ENCODE results near the gene COLGALT1. TPM values are rescaled to one million over a fixed set of nuclear protein-coding genes. Genes with fewer than 3 reads are reported as not detected.
A peak's percentile ranks its signal among the peaks of the same experiment; 100 is the strongest.
"Not testable (repeated sequence)": the region's sequence is repeated elsewhere in the genome, so short reads cannot be mapped to it uniquely, and the experiment has no call there.

The COLGALT1 gene
- total RNA-seq = 10 to 100 TPM; 50.1 to 70.6 (median 61.3) TPM
- polyA plus RNA-seq = 10 to 100 TPM; 13.2 to 23.8 TPM
- total RNA-seq = 66.6 reads per million, percentile 77 among the genes with 10 or more reads in this experiment

GRCh38 chr19:17555480-17555928, at the start of gene COLGALT1:
Gene COLGALT1 (plus strand): TSS chr19:17555649. CDS start chr19:17555714, 65 bp downstream.
- peak within 1 kb of the TSS; percentile 73 to 90 (median 84) for H3K4me3 Mint-ChIP-seq
- ChIA-PET POLR2A (interaction anchor here (0.6 to 3.5 kb wide), 4 partner anchors 44 to 1602 kb away, joined by 3 to 12 read pairs (median 6); partner anchors contain the start of gene PGLS), CTCF (no interaction called here)
- H3K4me1 ChIP-seq (ENCODE audit: control insufficient read depth in 2 of 2, insufficient read depth in 2 of 2, low read length in 2 of 2) = peaks cover 16% of the 10 kb centered on the region in 2 donors
- H3K4me1 Mint-ChIP-seq = peaks cover 8 to 29% (median 20%) of the 10 kb centered on the region in 7 donors
- no peaks in the 10 kb centered on the region for H3K9me3 Mint-ChIP-seq
- no peaks in the 10 kb centered on the region for H3K27me3 Mint-ChIP-seq
- DNase-seq = peak; percentile 92 to 99 (median 96)
- no peaks in the 10 kb centered on the region for H3K27me3 ChIP-seq (ENCODE audit: control insufficient read depth in 2 of 2, insufficient read depth in 2 of 2, low read length in 2 of 2)
- H3K36me3 Mint-ChIP-seq = peaks cover 0 to 12% (median 6%) of the 10 kb centered on the region in 5 donors
- H3K27ac ChIP-seq (ENCODE audit: low read depth, low read length) = peak within 1 kb of the TSS; percentile 76
- peak within 1 kb of the TSS; percentile 81 for H3K4me3 ChIP-seq (ENCODE audit: low read length)
- intact Hi-C loops (cut with micrococcal nuclease) = loop anchor here (1.0 to 5.0 kb wide), 13 partner anchors 16 to 1637 kb away; partner anchors contain the start of genes FCHO1 (in 2 of the 2), PGLS (in 2 of the 2), ANO8 (in 1 of the 2) and BORCS8 (in 1 of the 2)
- no peaks in the 10 kb centered on the region for H3K9me3 ChIP-seq (ENCODE audit: control insufficient read depth in 2 of 3, low read length in 3 of 3)
- H3K36me3 ChIP-seq (ENCODE audit: control insufficient read depth in 2 of 3, insufficient read depth in 3 of 3, low read length in 3 of 3) = peaks cover 0 to 23% (median 4%) of the 10 kb centered on the region in 3 experiments
- H3K27ac Mint-ChIP-seq = peak within 1 kb of the TSS in 6 of 9 donors; percentile 36 to 80 (median 66)
- peak; percentile 99 for ATAC-seq

DNA sequence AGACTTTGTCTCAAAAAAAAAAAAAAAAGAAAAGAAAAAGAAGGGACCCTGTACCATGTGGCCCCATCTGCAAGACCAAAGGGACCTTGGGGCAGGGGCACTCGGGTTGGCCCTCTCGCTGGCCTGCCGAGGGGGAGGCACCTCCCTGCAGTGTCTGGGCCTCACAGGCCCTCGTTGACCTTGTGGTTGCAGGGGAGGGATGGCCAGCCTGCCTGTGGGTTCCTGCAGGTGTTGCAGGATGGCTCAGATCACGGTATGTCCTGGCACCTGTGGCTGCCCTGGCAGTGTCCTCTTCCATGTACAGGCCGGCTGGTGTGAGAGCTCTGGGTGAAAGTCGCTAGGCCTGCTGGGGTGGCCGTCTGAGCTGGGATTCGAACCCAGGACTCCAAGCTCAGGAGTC, 48.7 kb upstream of the COLGALT1 start:
- Mint-ChIP-seq H3K9me3 (no peaks in the 10 kb centered on the region), H3K27me3 (no peaks in the 10 kb centered on the region), H3K4me1 (peaks cover 18 to 31% (median 24%) of the 10 kb centered on the region in 7 donors), H3K36me3 (peaks cover 0 to 16% (median 5%) of the 10 kb centered on the region in 5 donors), H3K27ac (no peak overlapping the region), H3K4me3 (no peak overlapping the region)
- POLR2A ChIA-PET = interaction anchor here (0.8 kb wide), 1 partner anchor 219 kb away, joined by 3 read pairs; no protein-coding TSS in a partner anchor
- no peaks in the 10 kb centered on the region for H3K27me3 ChIP-seq (ENCODE audit: control insufficient read depth in 2 of 2, insufficient read depth in 2 of 2, low read length in 2 of 2)
- no peak overlapping the region for H3K27ac ChIP-seq (ENCODE audit: low read depth, low read length)
- CTCF ChIA-PET = interaction anchor here (0.5 to 0.8 kb wide), 3 partner anchors 12 to 692 kb away, joined by 3 to 4 read pairs (median 4); no protein-coding TSS in a partner anchor
- H3K4me1 ChIP-seq (ENCODE audit: control insufficient read depth in 2 of 2, insufficient read depth in 2 of 2, low read length in 2 of 2) = peaks cover 0 to 13% of the 10 kb centered on the region in 2 donors
- H3K36me3 ChIP-seq (ENCODE audit: control insufficient read depth in 2 of 3, insufficient read depth in 3 of 3, low read length in 3 of 3) = peaks cover 0 to 17% (median 0%) of the 10 kb centered on the region in 3 experiments
- intact Hi-C loops (cut with micrococcal nuclease) = no loop called here
- no peak overlapping the region for H3K4me3 ChIP-seq (ENCODE audit: low read length)
- ATAC-seq (no peak), DNase-seq (no peak)
- H3K9me3 ChIP-seq (ENCODE audit: control insufficient read depth in 2 of 3, low read length in 3 of 3) = no peaks in the 10 kb centered on the region

- ATAC-seq; CTCF ChIA-PET; intact Hi-C loops (cut with micrococcal nuclease); H3K9me3 Mint-ChIP-seq; H3K4me3 ChIP-seq (ENCODE audit: low read length); H3K4me3 Mint-ChIP-seq; H3K27ac ChIP-seq (ENCODE audit: low read depth, low read length); H3K27me3 Mint-ChIP-seq; H3K27me3 ChIP-seq (ENCODE audit: control insufficient read depth in 2 of 2, insufficient read depth in 2 of 2, low read length in 2 of 2); H3K9me3 ChIP-seq (ENCODE audit: control insufficient read depth in 2 of 3, low read length in 3 of 3); DNase-seq: not testable (repeated sequence)
- POLR2A ChIA-PET = interaction anchor here (0.7 to 0.9 kb wide), 2 partner anchors 12 to 34 kb away, joined by 3 read pairs; no protein-coding TSS in a partner anchor
- Histone ChIP-seq H3K36me3 (ENCODE audit: control insufficient read depth in 2 of 3, insufficient read depth in 3 of 3, low read length in 3 of 3) (peaks cover 0 to 17% (median 0%) of the 10 kb centered on the region in 3 experiments), H3K4me1 (ENCODE audit: control insufficient read depth in 2 of 2, insufficient read depth in 2 of 2, low read length in 2 of 2) (peaks cover 0 to 20% of the 10 kb centered on the region in 2 donors)
- peaks cover 0 to 20% (median 0%) of the 10 kb centered on the region in 5 donors for H3K36me3 Mint-ChIP-seq
- H3K4me1 Mint-ChIP-seq = peaks cover 25 to 39% (median 35%) of the 10 kb centered on the region in 7 donors
- H3K27ac Mint-ChIP-seq = peak overlapping the region in 2 of 9 donors; percentile 5 to 36
These were observed 46.9 kb upstream of the COLGALT1 start for GRCh38 chr19:17508558-17508933.

- ChIA-PET CTCF (interaction anchor here (0.6 to 2.3 kb wide), 2 partner anchors 14 to 344 kb away, joined by 4 to 13 read pairs; no protein-coding TSS in a partner anchor), POLR2A (interaction anchor here (0.7 to 3.4 kb wide), 12 partner anchors 13 to 1662 kb away, joined by 3 to 29 read pairs (median 5); partner anchors contain the start of gene MVB12A)
- H3K9me3 Mint-ChIP-seq = peaks cover 0 to 3% (median 0%) of the 10 kb centered on the region in 11 donors
- H3K27me3 ChIP-seq (ENCODE audit: control insufficient read depth in 2 of 2, insufficient read depth in 2 of 2, low read length in 2 of 2) = no peaks in the 10 kb centered on the region
- H3K36me3 Mint-ChIP-seq = peaks cover 0 to 24% (median 0%) of the 10 kb centered on the region in 5 donors
- ATAC-seq (no peak), DNase-seq (no peak)
- no peaks in the 10 kb centered on the region for H3K27me3 Mint-ChIP-seq
- H3K27ac ChIP-seq (ENCODE audit: low read depth, low read length) = peak overlapping the region; percentile 98
- peak overlapping the region; percentile 75 for H3K4me3 ChIP-seq (ENCODE audit: low read length)
- intact Hi-C loops (cut with micrococcal nuclease) = loop anchor here (2.0 to 5.0 kb wide), 7 partner anchors 22 to 422 kb away; partner anchors contain the start of genes CCDC124 (in 2 of the 2), BST2 (in 1 of the 2), DDA1 (in 1 of the 2) and JAK3 (in 1 of the 2)
- peak overlapping the region; percentile 89 to 100 (median 99) for H3K4me3 Mint-ChIP-seq
- peaks cover 26 to 46% (median 41%) of the 10 kb centered on the region in 7 donors for H3K4me1 Mint-ChIP-seq
- H3K4me1 ChIP-seq (ENCODE audit: control insufficient read depth in 2 of 2, insufficient read depth in 2 of 2, low read length in 2 of 2) = peaks cover 0 to 20% of the 10 kb centered on the region in 2 donors
- H3K27ac Mint-ChIP-seq = peak overlapping the region; percentile 86 to 100 (median 94)
- no peaks in the 10 kb centered on the region for H3K9me3 ChIP-seq (ENCODE audit: control insufficient read depth in 2 of 3, low read length in 3 of 3)
- H3K36me3 ChIP-seq (ENCODE audit: control insufficient read depth in 2 of 3, insufficient read depth in 3 of 3, low read length in 3 of 3) = peaks cover 0 to 13% (median 0%) of the 10 kb centered on the region in 3 experiments
These were observed 45.0 kb upstream of the COLGALT1 start for GRCh38 chr19:17510220-17510993.

- POLR2A ChIA-PET = interaction anchor here (0.5 to 3.4 kb wide), 16 partner anchors 11 to 769 kb away, joined by 3 to 29 read pairs (median 4); partner anchors contain the start of genes BABAM1, JUND, MVB12A and RPL18A
- CTCF ChIA-PET = interaction anchor here (0.6 to 2.3 kb wide), 3 partner anchors 11 to 18 kb away, joined by 3 to 13 read pairs (median 3); no protein-coding TSS in a partner anchor
- DNase-seq = peak; percentile 75 to 93 (median 90)
- Mint-ChIP-seq H3K9me3 (peaks cover 0 to 3% (median 0%) of the 10 kb centered on the region in 11 donors), H3K27me3 (no peaks in the 10 kb centered on the region), H3K4me3 (peak overlapping the region; percentile 89 to 100 (median 99)), H3K4me1 (peaks cover 26 to 46% (median 41%) of the 10 kb centered on the region in 7 donors), H3K36me3 (peaks cover 0 to 36% (median under 1%) of the 10 kb centered on the region in 5 donors), H3K27ac (peak overlapping the region; percentile 86 to 96 (median 92))
- peaks cover 0 to 17% (median 0%) of the 10 kb centered on the region in 3 experiments for H3K36me3 ChIP-seq (ENCODE audit: control insufficient read depth in 2 of 3, insufficient read depth in 3 of 3, low read length in 3 of 3)
- peak overlapping the region; percentile 98 for H3K27ac ChIP-seq (ENCODE audit: low read depth, low read length)
- H3K4me1 ChIP-seq (ENCODE audit: control insufficient read depth in 2 of 2, insufficient read depth in 2 of 2, low read length in 2 of 2) = peaks cover 0 to 20% of the 10 kb centered on the region in 2 donors
- peak; percentile 89 for ATAC-seq
- intact Hi-C loops (cut with micrococcal nuclease) = loop anchor here (1.0 to 5.0 kb wide), 18 partner anchors 11 to 421 kb away; partner anchors contain the start of genes CCDC124 (in 2 of the 2), COLGALT1 (in 2 of the 2), GTPBP3 (in 2 of the 2) and BST2 (in 1 of the 2)
- no peaks in the 10 kb centered on the region for H3K9me3 ChIP-seq (ENCODE audit: control insufficient read depth in 2 of 3, low read length in 3 of 3)
- peak overlapping the region; percentile 75 for H3K4me3 ChIP-seq (ENCODE audit: low read length)
- H3K27me3 ChIP-seq (ENCODE audit: control insufficient read depth in 2 of 2, insufficient read depth in 2 of 2, low read length in 2 of 2) = no peaks in the 10 kb centered on the region
These were observed 43.5 kb upstream of the COLGALT1 start for GRCh38 chr19:17511724-17512573.

Data from naive thymus-derived CD4-positive, alpha-beta T cell (primary cell).